PC-9 (cell line): ENCODE results near the gene ADAMTS16.

Experiments used
- CTCF ChIP-seq: fragments of 200-600 bp; sonication (generic); conservative IDR thresholded peaks from 2 replicates; pipeline ENCODE4 v1.6.1; 2017; ENCODE audit warnings: mixed run types, antibody characterized with exemption, mild to moderate bottlenecking, moderate library complexity
- EZH2 ChIP-seq: fragments of 200-600 bp; sonication (generic); IDR thresholded peaks from 2 replicates; pipeline ENCODE4 v1.8.0; 2017; ENCODE audit warnings: antibody characterized with exemption, low read depth

GRCh38 chr5:5326115-5326758 lies 186.1 kb downstream of the ADAMTS16 start:
- TF ChIP-seq CTCF: no peak
- no peak for TF ChIP-seq EZH2
